Stimulated activated CD8-positive, alpha-beta memory T cell treated with anti-CD3 and anti-CD28 coated beads, Interleukin-15, amount 100 ng/mL, for 1 hour (primary cell): Measurements from ENCODE around the gene ATOSB.

Experiments used
- DNase-seq: peaks from one replicate; pipeline ENCODE4 v3.0.0-alpha.2; 2020; ENCODE audit warnings: low read depth

ATOSB gene

DNA sequence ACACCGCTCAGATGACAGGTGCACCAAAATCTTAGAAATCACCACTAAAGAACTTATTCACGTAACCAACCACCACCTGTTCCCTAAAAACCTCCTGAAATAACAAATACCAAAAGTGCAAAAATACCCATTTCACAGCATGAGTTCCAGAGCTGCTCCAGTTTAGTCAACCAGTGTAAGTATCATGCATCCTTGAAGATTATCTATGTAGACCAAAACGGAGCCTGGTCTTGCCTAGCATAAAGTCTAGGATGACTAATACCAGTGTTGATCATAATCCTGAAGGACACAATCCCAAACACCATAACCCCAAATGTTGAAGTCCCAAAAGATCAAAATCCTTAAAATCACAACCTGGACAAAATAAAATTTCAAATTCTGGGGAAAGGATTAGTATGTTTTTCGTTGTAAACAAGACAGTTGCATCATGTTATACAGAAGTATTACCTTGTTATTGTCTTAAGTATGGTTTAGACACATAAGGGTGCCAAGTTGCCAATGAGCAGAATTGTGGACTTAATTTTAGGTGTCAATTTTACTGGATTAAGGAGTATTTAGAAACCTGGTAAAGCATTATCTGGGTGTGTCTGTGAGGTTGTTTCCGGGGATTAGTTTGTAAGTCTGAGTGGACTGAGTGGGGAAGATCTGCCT, 61.4 kb downstream of the ATOSB start:
- DNase-seq: no peak
